T-cell (primary cell): ENCODE measurements around the gene ARID5B. TPM values are rescaled to one million over a fixed set of nuclear protein-coding genes. Genes with fewer than 3 reads are reported as not detected.

Source experiments
- ATAC-seq, 4 experiments: fragments of 200-7000 bp in 3 of 4; fragments of 150-1000 bp in 1 of 4; cut with Tn5 transposase; replicated peaks in 1 of 4; 1 replicate in 3 of 4; 2 replicates in 1 of 4; pipeline ENCODE4 v1.10.0; 2021; ENCODE audit warnings: moderate library complexity in 3 of 4, mild to moderate bottlenecking in 2 of 4, moderate number of reproducible peaks in 1 of 4
- CTCF ChIA-PET, 2 donors: fragments of 300-600 bp; sonication (Branson Sonifier 250); formaldehyde crosslinking; loops; one replicate each; lab custom pipeline; 2022; ENCODE audit warnings: antibody characterized with exemption in 2 of 2; lab: Charles Lee
- POLR2A ChIA-PET, 2 donors: fragments of 300-600 bp; sonication (Branson Sonifier 250); formaldehyde crosslinking; loops; one replicate each; lab custom pipeline; 2022; ENCODE audit warnings: antibody characterized with exemption in 2 of 2; lab: Charles Lee
- DNase-seq, 35 experiments: peaks; one replicate each; pipeline versions ENCODE4 v3.0.0 to v3.0.0-alpha.2; 2013 to 2023
- H3K27ac ChIP-seq: one replicate; pipeline ENCODE4 v1.5.1; 2013; ENCODE audit warnings: low read length
- H3K27me3 ChIP-seq, 2 experiments: replicated peaks in 1 of 2; 1 replicate in 1 of 2; 2 replicates in 1 of 2; pipeline versions ENCODE4 v1.6.1 to v1.7.0; 2013; ENCODE audit warnings: low read length in 1 of 2, mixed read lengths in 1 of 2; ENCODE audit not compliant: control insufficient read depth in 2 of 2, insufficient read depth in 2 of 2; ENCODE audit errors: extremely low read depth in 1 of 2
- H3K36me3 ChIP-seq, 2 donors: 1 replicate in 1 of 2; 2 replicates in 1 of 2; pipeline versions ENCODE4 v1.6.1 to v1.7.0; 2013; ENCODE audit warnings: low read length in 1 of 2; ENCODE audit not compliant: control insufficient read depth in 2 of 2, insufficient read depth in 1 of 2; ENCODE audit errors: extremely low read depth in 1 of 2
- H3K4me1 ChIP-seq, 2 experiments: 1 replicate in 1 of 2; 2 replicates in 1 of 2; pipeline versions ENCODE4 v1.6.1 to v1.7.0; 2013; ENCODE audit warnings: low read length in 2 of 2, mixed read lengths in 1 of 2; ENCODE audit not compliant: insufficient read depth in 2 of 2, control insufficient read depth in 1 of 2; ENCODE audit errors: extremely low read depth in 1 of 2
- H3K4me3 ChIP-seq, 2 donors: 1 replicate in 1 of 2; 2 replicates in 1 of 2; pipeline versions ENCODE4 v1.5.1 to v1.7.0; 2013; ENCODE audit warnings: mild to moderate bottlenecking in 2 of 2, low read length in 1 of 2, moderate library complexity in 1 of 2; ENCODE audit not compliant: control insufficient read depth in 1 of 2; ENCODE audit errors: extremely low read depth in 1 of 2
- H3K9me3 ChIP-seq: 2 replicates; pipeline ENCODE4 v1.7.0; 2013
- H3K27ac Mint-ChIP-seq, 2 donors: one replicate each; pipeline ENCODE4 v1.8.0; 2020 to 2021; ENCODE audit warnings: mild to moderate bottlenecking in 2 of 2, mixed read lengths in 2 of 2
- H3K27me3 Mint-ChIP-seq, 2 donors: one replicate each; pipeline ENCODE4 v1.8.0; 2021 to 2022; ENCODE audit warnings: mixed read lengths in 2 of 2
- H3K36me3 Mint-ChIP-seq: one replicate; pipeline ENCODE4 v1.8.0; 2021; ENCODE audit warnings: mixed read lengths
- H3K4me1 Mint-ChIP-seq, 3 donors: one replicate each; pipeline ENCODE4 v1.8.0; 2020 to 2022; ENCODE audit warnings: mixed read lengths in 3 of 3, mild to moderate bottlenecking in 1 of 3
- H3K4me3 Mint-ChIP-seq, 3 donors: one replicate each; pipeline ENCODE4 v1.8.0; 2020 to 2022; ENCODE audit warnings: mild to moderate bottlenecking in 3 of 3, mixed read lengths in 3 of 3, moderate library complexity in 3 of 3
- H3K9me3 Mint-ChIP-seq, 3 donors: one replicate each; pipeline ENCODE4 v1.8.0; 2020 to 2022; ENCODE audit warnings: mixed read lengths in 3 of 3
- WGBS: methylation state at CpG from one replicate; pipeline ENCODE4 v1.1.5; 2013; ENCODE audit warnings: missing lambda C conversion rate; ENCODE audit not compliant: insufficient coverage; 5-methylcytosine and 5-hydroxymethylcytosine counted together
- total RNA-seq, 35 experiments: library from RNA in 6 of 35; stranded (reverse) in 6 of 35; fragments of 120-200 nt in 1 of 35; gene quantifications; one replicate each; pipeline versions ENCODE4 v1.2.1 to v1.2.4 and lab custom pipeline; 2013 to 2026

The ARID5B gene
- total RNA-seq, 5 donors from 2014 or later (not counting 1 experiment from before 2014, with no cell fraction given): 34.0 to 75.5 (median 42.5) TPM

GRCh38 chr10:62076891-62077290 is 175.4 kb downstream of the ARID5B start:
- H3K9me3 Mint-ChIP-seq: no peaks in the 10 kb centered on the region
- Histone ChIP-seq H3K27me3 (no peaks in the 10 kb centered on the region), H3K9me3 (no peaks in the 10 kb centered on the region), H3K4me3 (no peak overlapping the region), H3K27ac (peak overlapping the region; percentile 22), H3K4me1 (peaks cover 8 to 20% of the 10 kb centered on the region in 2 experiments), H3K36me3 (peaks cover 6 to 34% of the 10 kb centered on the region in 2 donors)
- H3K27ac Mint-ChIP-seq: peak overlapping the region; percentile 77 to 84
- H3K4me3 Mint-ChIP-seq: peak overlapping the region in 1 of 3 donors; percentile 24
- ATAC-seq (peak; percentile 54 to 63 (median 60)), DNase-seq (peak in 1 of 35 experiments; percentile 32)
- POLR2A ChIA-PET: no interaction called here
- H3K27me3 Mint-ChIP-seq: no peaks in the 10 kb centered on the region
- 54% methylated on average over 2 of the region's 2 CpGs for WGBS
- H3K36me3 Mint-ChIP-seq: peaks cover 73% of the 10 kb centered on the region
- CTCF ChIA-PET: interaction anchor here (0.7 to 1.5 kb wide), 4 partner anchors 14 to 168 kb away, joined by 3 to 6 read pairs (median 3); no protein-coding TSS in a partner anchor
- peaks cover 57 to 88% (median 84%) of the 10 kb centered on the region in 3 donors for H3K4me1 Mint-ChIP-seq

- DNase-seq (no peak), ATAC-seq (no peak)
- peaks cover 57 to 88% (median 84%) of the 10 kb centered on the region in 3 donors for H3K4me1 Mint-ChIP-seq
- H3K27me3 Mint-ChIP-seq: no peaks in the 10 kb centered on the region
- no peaks in the 10 kb centered on the region for H3K27me3 ChIP-seq
- peaks cover 12 to 20% of the 10 kb centered on the region in 2 experiments for H3K4me1 ChIP-seq
- peak overlapping the region in 1 of 3 donors; percentile 27 for H3K4me3 Mint-ChIP-seq
- H3K36me3 Mint-ChIP-seq: peaks cover 67% of the 10 kb centered on the region
- peak overlapping the region; percentile 77 to 78 for H3K27ac Mint-ChIP-seq
- H3K9me3 Mint-ChIP-seq: no peaks in the 10 kb centered on the region
- no peak overlapping the region for H3K27ac ChIP-seq
- POLR2A ChIA-PET: no interaction called here
- CTCF ChIA-PET: interaction anchor here (0.7 to 1.5 kb wide), 4 partner anchors 14 to 167 kb away, joined by 3 to 6 read pairs (median 3); no protein-coding TSS in a partner anchor
- H3K4me3 ChIP-seq: no peak overlapping the region
- H3K36me3 ChIP-seq: peaks cover 0 to 28% of the 10 kb centered on the region in 2 donors
- WGBS: no CpG with 5 or more reads among the region's 2 CpGs
- H3K9me3 ChIP-seq: no peaks in the 10 kb centered on the region
Observed at GRCh38 chr10:62077330-62078015, 176.0 kb downstream of the ARID5B start.

DNA sequence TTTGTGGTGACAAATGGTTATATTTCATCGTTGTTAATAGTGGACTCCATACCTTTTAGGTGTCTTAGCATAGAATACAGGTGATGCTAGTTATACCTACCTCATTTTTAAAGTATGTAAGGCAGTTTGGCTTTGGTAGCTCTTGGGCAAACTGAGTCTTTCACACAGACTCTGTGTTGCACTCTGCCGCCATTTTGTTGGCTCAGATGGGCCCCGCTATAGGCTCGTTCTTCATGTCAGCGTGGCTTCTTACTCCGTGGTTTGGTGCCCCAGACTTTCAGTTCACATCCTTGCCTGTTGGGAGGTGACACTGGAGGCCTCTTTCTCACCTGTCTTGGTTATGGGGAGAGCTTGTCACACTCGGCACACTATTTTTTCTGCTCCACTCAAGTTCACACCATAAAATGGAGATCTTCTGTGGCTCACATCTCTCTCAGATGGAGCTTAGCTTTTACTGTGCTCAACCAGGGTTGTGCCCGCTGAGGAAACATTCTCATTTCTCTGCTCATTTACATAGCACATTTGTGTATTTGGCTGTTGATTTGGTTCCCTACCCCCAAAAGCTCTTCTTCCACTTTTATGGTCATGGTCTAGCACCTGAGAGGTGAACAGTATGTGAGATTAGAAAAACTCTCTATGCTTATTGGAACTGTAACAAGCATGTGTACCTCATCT is 178.5 kb downstream of the ARID5B start:
- ChIA-PET CTCF (no interaction called here), POLR2A (no interaction called here)
- Histone ChIP-seq H3K4me3 (no peak overlapping the region), H3K27ac (no peak overlapping the region), H3K36me3 (peaks cover 0 to 17% of the 10 kb centered on the region in 2 donors), H3K9me3 (no peaks in the 10 kb centered on the region), H3K27me3 (no peaks in the 10 kb centered on the region), H3K4me1 (peaks cover 26 to 36% of the 10 kb centered on the region in 2 experiments)
- ATAC-seq: no peak
- Mint-ChIP-seq H3K27ac (peak overlapping the region; percentile 54 to 91), H3K36me3 (peaks cover 50% of the 10 kb centered on the region), H3K4me1 (peaks cover 68 to 88% (median 87%) of the 10 kb centered on the region in 3 donors), H3K4me3 (no peak overlapping the region), H3K9me3 (no peaks in the 10 kb centered on the region), H3K27me3 (no peaks in the 10 kb centered on the region)
- no peak for DNase-seq
- 87% methylated on average over 5 of the region's 8 CpGs for WGBS

DNA sequence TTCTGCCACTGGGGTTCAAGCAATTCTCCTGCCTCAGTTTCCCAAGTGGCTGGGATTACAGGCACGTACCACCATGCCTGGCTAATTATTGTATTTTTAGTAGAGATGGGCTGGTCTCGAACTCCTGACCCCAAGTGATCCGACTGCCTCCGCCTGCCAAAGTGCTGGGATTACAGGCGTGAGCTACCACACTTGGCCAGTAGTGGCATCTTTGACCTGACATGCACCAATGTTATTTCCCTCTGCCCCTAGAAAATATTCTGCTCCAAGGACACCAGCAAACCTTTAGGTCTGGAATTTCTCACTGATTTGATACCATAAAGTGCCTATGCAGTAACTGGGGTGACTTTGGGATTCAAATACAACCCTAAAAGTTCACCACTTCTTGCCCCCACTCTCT is 179.4 kb downstream of the ARID5B start:
- DNase-seq: no peak
- Histone ChIP-seq H3K27ac (peak overlapping the region; percentile 65), H3K4me1 (peaks cover 26 to 35% of the 10 kb centered on the region in 2 experiments), H3K4me3 (no peak overlapping the region), H3K27me3 (no peaks in the 10 kb centered on the region), H3K36me3 (peaks cover 3 to 17% of the 10 kb centered on the region in 2 donors), H3K9me3 (no peaks in the 10 kb centered on the region)
- H3K27me3 Mint-ChIP-seq: no peaks in the 10 kb centered on the region
- 100% methylated on average over 4 of the region's 5 CpGs for WGBS
- no peak overlapping the region for H3K4me3 Mint-ChIP-seq
- H3K27ac Mint-ChIP-seq: peak overlapping the region; percentile 63 to 91
- H3K36me3 Mint-ChIP-seq: peaks cover 52% of the 10 kb centered on the region
- no peak for ATAC-seq
- CTCF ChIA-PET: interaction anchor here in 1 of 2 donors (2.6 kb wide), 1 partner anchor 42 kb away, joined by 13 read pairs; no protein-coding TSS in a partner anchor
- no peaks in the 10 kb centered on the region for H3K9me3 Mint-ChIP-seq
- peaks cover 69 to 88% (median 88%) of the 10 kb centered on the region in 3 donors for H3K4me1 Mint-ChIP-seq
- POLR2A ChIA-PET: no interaction called here

DNA sequence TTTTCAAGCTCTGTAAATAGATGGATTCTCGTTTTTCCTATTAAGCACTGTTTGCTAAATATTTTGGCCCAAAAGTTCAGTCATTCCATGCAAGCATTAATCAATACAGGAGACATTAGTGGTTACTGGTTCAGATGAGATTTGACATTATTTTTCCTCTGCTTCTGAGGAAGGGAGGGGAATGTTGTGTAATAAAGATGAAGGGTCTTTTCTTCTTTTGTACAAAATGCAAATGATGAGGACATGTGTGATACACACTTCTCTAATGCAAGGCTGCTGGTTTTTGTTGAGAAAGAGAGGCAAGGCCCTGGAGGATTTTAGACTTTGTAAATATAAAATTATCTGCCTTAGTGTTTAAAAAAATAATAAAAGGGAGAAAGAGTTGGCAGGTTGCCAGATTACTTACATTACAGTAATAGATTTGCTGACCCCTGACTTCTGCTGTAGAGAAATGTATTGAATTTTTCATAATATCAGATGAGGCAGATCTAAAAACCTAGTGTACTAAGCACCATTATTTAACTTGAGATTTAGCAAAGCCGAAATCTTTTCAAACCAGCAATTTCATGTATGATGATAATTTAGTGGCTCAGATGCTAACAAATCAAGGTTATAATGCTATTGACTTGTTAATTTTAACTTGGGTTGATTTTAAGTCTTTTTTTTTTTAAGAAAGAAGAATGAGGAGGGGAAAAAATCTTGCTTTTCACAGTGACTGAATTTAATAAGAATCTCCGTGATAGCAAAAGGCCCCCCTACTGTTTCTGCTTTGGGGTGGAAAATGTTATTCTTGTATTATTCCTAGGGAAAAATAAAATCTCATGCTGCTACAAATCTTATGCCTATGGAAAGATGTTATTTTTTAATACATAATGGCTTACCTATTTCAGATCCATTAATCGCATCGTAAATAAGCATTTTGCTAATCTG is 180.1 kb downstream of the ARID5B start:
- Histone ChIP-seq H3K9me3 (no peaks in the 10 kb centered on the region), H3K4me1 (peaks cover 26 to 29% of the 10 kb centered on the region in 2 experiments), H3K4me3 (no peak overlapping the region), H3K27ac (peak overlapping the region; percentile 65), H3K36me3 (peaks cover 7 to 19% of the 10 kb centered on the region in 2 donors), H3K27me3 (no peaks in the 10 kb centered on the region)
- Mint-ChIP-seq H3K36me3 (peaks cover 50% of the 10 kb centered on the region), H3K9me3 (no peaks in the 10 kb centered on the region), H3K4me1 (peaks cover 63 to 81% (median 81%) of the 10 kb centered on the region in 3 donors), H3K27ac (peak overlapping the region; percentile 63 to 91), H3K27me3 (no peaks in the 10 kb centered on the region), H3K4me3 (peak overlapping the region in 2 of 3 donors; percentile 58 to 60)
- ChIA-PET CTCF (interaction anchor here (0.5 to 2.6 kb wide), 7 partner anchors 11 to 185 kb away, joined by 3 to 13 read pairs (median 5); no protein-coding TSS in a partner anchor), POLR2A (no interaction called here)
- no peak for ATAC-seq
- no CpG with 5 or more reads among the region's 5 CpGs for WGBS
- peak in 1 of 35 experiments; percentile 11 for DNase-seq
